ENCODE measurements around the gene CSGALNACT2.

The CSGALNACT2 gene

DNA sequence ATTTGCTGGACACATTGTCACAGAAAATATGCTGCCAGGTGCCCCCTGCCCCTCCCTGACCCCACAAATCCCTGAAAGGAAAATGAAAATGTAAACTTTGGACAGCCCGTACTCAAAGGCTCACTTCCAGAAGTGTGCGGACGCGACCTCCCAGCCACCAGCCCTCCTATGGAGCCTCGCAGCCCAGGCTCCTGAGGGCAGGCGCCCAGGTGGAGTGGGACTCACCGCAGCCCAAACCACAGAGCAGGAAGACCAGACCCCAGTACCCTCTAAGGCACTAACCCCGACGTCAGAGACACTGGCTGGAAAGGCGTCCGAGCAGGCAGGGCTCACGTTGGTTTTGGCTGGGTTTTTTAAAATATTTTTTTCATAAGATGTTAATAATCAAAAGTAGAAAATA, 57.3 kb downstream of the CSGALNACT2 start:
- in situ Hi-C loops (cut with MboI; ENCODE audit: low sequenced_read_pairs, unreplicated experiment) = no loop called here
- peak; percentile 12 for DNase-seq (ENCODE audit: low spot score)
- TF ChIP-seq, protein P1, sequence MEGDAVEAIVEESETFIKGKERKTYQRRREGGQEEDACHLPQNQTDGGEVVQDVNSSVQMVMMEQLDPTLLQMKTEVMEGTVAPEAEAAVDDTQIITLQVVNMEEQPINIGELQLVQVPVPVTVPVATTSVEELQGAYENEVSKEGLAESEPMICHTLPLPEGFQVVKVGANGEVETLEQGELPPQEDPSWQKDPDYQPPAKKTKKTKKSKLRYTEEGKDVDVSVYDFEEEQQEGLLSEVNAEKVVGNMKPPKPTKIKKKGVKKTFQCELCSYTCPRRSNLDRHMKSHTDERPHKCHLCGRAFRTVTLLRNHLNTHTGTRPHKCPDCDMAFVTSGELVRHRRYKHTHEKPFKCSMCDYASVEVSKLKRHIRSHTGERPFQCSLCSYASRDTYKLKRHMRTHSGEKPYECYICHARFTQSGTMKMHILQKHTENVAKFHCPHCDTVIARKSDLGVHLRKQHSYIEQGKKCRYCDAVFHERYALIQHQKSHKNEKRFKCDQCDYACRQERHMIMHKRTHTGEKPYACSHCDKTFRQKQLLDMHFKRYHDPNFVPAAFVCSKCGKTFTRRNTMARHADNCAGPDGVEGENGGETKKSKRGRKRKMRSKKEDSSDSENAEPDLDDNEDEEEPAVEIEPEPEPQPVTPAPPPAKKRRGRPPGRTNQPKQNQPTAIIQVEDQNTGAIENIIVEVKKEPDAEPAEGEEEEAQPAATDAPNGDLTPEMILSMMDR (IDR thresholded peaks at IDR 0.05; ENCODE audit: borderline replicate concordance, control extremely low read depth, extremely low read depth, insufficient read depth, missing control alignments) = no peak

DNA sequence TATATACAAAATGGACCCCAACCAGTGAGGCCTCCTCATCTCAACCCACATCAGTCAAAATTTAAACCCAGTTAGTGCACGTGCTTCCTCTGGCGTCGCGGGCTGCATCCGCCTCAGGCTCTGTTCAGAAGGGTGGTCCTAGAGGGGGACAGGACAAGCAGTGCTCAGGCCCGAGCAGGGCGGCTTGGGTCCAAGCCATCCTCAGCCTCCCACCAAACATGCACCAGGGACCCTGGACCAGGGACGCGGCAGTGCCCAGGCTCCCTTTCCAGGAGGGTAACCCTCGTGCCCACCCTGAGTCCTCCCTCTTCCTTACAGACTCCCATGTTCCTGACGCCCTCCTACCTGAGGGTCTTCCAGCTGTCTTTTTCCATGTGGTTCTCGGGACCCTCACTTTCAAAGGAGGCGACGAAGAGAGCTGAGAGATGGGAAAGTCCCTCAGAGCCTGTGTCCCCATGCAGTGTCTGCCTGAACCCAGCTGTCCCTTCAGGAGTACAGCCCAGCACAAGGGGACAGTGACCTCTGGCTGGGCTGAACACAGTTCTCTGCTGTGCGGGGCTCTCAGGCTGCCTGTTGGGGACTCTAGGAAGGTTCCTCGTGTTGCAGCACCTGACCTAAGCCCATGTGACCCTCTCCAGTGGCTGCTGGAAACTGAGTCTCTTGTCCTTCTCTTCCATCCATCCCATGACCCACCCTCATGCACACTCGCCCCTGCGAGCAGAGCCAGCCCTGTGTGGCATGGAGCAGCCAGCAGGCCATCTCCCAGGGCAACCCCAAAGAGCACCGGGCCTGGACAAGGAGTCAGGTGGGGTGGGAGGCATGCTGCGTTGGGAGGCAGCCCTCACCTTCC, 58.1 kb downstream of the CSGALNACT2 start:
- in situ Hi-C loops (cut with MboI; ENCODE audit: low sequenced_read_pairs, unreplicated experiment) = no loop called here
- peak; percentile 26 for DNase-seq (ENCODE audit: low spot score)
- TF ChIP-seq, protein P1 (IDR thresholded peaks at IDR 0.05; ENCODE audit: borderline replicate concordance, control extremely low read depth, extremely low read depth, insufficient read depth, missing control alignments) = no peak

GRCh38 chr10:43196981-43197833, 59.0 kb downstream of the CSGALNACT2 start:
- DNase-seq (ENCODE audit: low spot score) = peak; percentile 32
- in situ Hi-C loops (cut with MboI; ENCODE audit: low sequenced_read_pairs, unreplicated experiment) = no loop called here
- TF ChIP-seq, protein P1 (IDR thresholded peaks at IDR 0.05; ENCODE audit: borderline replicate concordance, control extremely low read depth, extremely low read depth, insufficient read depth, missing control alignments) = no peak

DNA sequence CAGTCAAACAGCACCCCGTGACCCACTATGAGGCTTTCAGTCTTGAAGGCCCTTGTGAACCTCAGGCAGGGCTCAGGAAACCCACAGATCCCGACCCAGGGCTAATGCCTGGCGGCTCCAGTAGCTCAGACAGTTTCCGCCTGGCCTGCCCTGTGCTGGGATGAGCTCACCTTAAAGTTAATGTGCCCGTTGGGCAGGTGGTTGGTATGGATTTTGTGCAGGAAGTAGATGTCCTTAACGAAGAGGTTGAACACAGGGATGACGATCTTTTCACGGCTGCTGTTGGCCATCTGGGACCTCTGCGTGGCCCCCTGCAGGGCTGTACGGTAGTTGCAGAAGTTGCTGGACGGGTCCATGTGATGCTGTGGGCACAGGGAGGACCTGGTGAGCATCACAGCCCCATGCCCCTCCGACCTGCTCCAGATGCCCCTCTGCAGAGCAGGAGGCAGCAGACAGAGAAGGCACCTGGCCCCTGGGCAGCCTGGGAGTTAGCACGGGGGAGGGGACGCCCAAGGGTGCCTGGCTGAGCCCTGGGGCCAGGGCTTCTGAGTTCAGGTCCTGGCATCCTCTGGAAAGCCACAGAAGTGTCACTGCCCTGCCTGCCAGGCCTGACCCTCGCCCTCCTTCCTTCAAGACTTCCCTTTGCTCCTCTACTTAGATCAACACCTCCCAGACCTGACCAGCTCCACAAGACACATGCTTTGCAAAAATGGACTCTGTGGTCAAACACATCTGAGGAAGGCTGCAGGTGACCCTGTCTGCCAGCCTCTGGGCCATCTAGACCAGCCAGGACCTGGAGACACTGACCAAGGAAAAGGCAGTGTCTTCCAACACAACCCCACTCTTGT, 59.8 kb downstream of the CSGALNACT2 start:
- TF ChIP-seq, protein P1 (IDR thresholded peaks at IDR 0.05; ENCODE audit: borderline replicate concordance, control extremely low read depth, extremely low read depth, insufficient read depth, missing control alignments) = no peak
- in situ Hi-C loops (cut with MboI; ENCODE audit: low sequenced_read_pairs, unreplicated experiment) = no loop called here
- peak; percentile 62 for DNase-seq (ENCODE audit: low spot score)

DNA sequence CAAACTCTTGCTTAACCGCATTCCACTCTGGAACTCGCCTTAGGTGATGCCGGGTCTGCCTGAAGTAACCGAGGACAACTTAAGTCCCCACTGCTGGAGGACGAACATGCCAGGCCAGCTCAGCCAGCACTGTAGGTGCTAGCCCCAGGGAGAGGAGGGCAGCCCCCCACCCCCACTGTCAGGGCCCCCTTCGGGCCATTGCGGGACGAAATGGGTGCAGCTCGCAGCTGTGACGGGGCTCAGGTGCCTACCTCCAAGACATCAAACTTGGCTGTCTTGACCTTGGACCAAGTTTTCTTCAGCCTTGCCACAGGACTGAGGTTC, 60.4 kb downstream of the CSGALNACT2 start:
- TF ChIP-seq, protein P1 (IDR thresholded peaks at IDR 0.05; ENCODE audit: borderline replicate concordance, control extremely low read depth, extremely low read depth, insufficient read depth, missing control alignments) = no peak
- in situ Hi-C loops (cut with MboI; ENCODE audit: low sequenced_read_pairs, unreplicated experiment) = no loop called here
- DNase-seq (ENCODE audit: low spot score) = peak; percentile 10
